Measurements from ENCODE around the gene BBX.

GRCh38 chr3:107506458-107506857, 16.3 kb upstream of the BBX start:
- TF ChIP-seq CTCF (IDR thresholded peaks at IDR 0.05; ENCODE audit: insufficient read depth, low read length): no peak
- no peak for TF ChIP-seq SPI1 (IDR thresholded peaks at IDR 0.05; ENCODE audit: borderline replicate concordance, low read depth)
- TF ChIP-seq POLR2AphosphoS5 (IDR thresholded peaks at IDR 0.05; ENCODE audit: low read depth): no peak
